Loucy (cell line): ENCODE data around the gene SGO2.

Source experiments
- H2AFZ ChIP-seq: fragments of 200-600 bp; sonication (generic); 2 replicates; pipeline ENCODE4 v1.6.0; 2016; ENCODE audit warnings: antibody characterized with exemption, mild to moderate bottlenecking, low read length, moderate library complexity
- H3F3A ChIP-seq: fragments of 200-600 bp; 2 replicates; pipeline ENCODE4 v1.6.0; 2016; ENCODE audit warnings: antibody characterized with exemption, low read depth, mild to moderate bottlenecking
- H3K27me3 ChIP-seq: fragments of 200-600 bp; sonication (generic); 2 replicates; pipeline ENCODE4 v1.6.1; 2014; ENCODE audit warnings: low read length, mild to moderate bottlenecking; ENCODE audit not compliant: insufficient read depth, poor library complexity, severe bottlenecking
- H3K36me3 ChIP-seq: fragments of 200-600 bp; sonication (generic); 2 replicates; pipeline ENCODE4 v1.6.1; 2016; ENCODE audit warnings: low read length; ENCODE audit not compliant: insufficient read depth
- H3K4me1 ChIP-seq: fragments of 200-600 bp; sonication (generic); 2 replicates; pipeline ENCODE4 v1.5.1; 2014; ENCODE audit warnings: low read length, mild to moderate bottlenecking; ENCODE audit not compliant: insufficient read depth, poor library complexity, severe bottlenecking
- H3K4me2 ChIP-seq: fragments of 200-600 bp; sonication (generic); 2 replicates; pipeline ENCODE4 v1.6.0; 2014; ENCODE audit warnings: antibody characterized with exemption, low read length, low read depth, mild to moderate bottlenecking; ENCODE audit not compliant: poor library complexity, severe bottlenecking
- H3K4me3 ChIP-seq: fragments of 200-600 bp; sonication (generic); 2 replicates; pipeline ENCODE4 v1.5.1; 2014; ENCODE audit warnings: low read length, mild to moderate bottlenecking, mixed read lengths; ENCODE audit not compliant: poor library complexity, severe bottlenecking
- H3K79me2 ChIP-seq: fragments of 200-600 bp; sonication (generic); 2 replicates; pipeline ENCODE4 v1.6.1; 2014; ENCODE audit warnings: low read length; ENCODE audit not compliant: insufficient read depth
- H3K9ac ChIP-seq: fragments of 200-600 bp; sonication (generic); 2 replicates; pipeline ENCODE4 v1.6.0; 2014; ENCODE audit warnings: mild to moderate bottlenecking, low read depth, low read length, moderate library complexity; ENCODE audit not compliant: poor library complexity, severe bottlenecking
- H3K9me2 ChIP-seq: fragments of 200-600 bp; sonication (generic); replicated peaks from 2 replicates; pipeline ENCODE4 v1.6.1; 2016; ENCODE audit warnings: low read depth, low read length, mixed read lengths
- H3K9me3 ChIP-seq: fragments of 200-600 bp; sonication (generic); 2 replicates; pipeline ENCODE4 v1.6.1; 2014; ENCODE audit warnings: mild to moderate bottlenecking, antibody characterized with exemption, low read length, low read depth; ENCODE audit not compliant: insufficient read depth
- H4K20me1 ChIP-seq: fragments of 200-600 bp; sonication (generic); 2 replicates; pipeline ENCODE4 v1.6.0; 2014; ENCODE audit warnings: antibody characterized with exemption, low read length, mild to moderate bottlenecking; ENCODE audit not compliant: insufficient read depth, poor library complexity, severe bottlenecking
- EZH2phosphoT487 ChIP-seq: fragments of 200-600 bp; IDR thresholded peaks from 2 replicates; pipeline ENCODE4 v1.6.1; 2018; ENCODE audit warnings: antibody characterized with exemption, mild to moderate bottlenecking, moderate library complexity, borderline replicate concordance
- TF ChIP-seq, protein P1 (sequence below): fragments of 200-600 bp; sonication (generic); conservative IDR thresholded peaks from 2 replicates; pipeline ENCODE4 v1.5.1; 2014; ENCODE audit warnings: mild to moderate bottlenecking, antibody characterized with exemption, low read length

The SGO2 gene

GRCh38 chr2:200585340-200585729 is 59.3 kb downstream of the SGO2 start:
- H3K9me3 ChIP-seq: no peaks in the 10 kb centered on the region
- no peak overlapping the region for H3K9ac ChIP-seq
- TF ChIP-seq, protein P1, sequence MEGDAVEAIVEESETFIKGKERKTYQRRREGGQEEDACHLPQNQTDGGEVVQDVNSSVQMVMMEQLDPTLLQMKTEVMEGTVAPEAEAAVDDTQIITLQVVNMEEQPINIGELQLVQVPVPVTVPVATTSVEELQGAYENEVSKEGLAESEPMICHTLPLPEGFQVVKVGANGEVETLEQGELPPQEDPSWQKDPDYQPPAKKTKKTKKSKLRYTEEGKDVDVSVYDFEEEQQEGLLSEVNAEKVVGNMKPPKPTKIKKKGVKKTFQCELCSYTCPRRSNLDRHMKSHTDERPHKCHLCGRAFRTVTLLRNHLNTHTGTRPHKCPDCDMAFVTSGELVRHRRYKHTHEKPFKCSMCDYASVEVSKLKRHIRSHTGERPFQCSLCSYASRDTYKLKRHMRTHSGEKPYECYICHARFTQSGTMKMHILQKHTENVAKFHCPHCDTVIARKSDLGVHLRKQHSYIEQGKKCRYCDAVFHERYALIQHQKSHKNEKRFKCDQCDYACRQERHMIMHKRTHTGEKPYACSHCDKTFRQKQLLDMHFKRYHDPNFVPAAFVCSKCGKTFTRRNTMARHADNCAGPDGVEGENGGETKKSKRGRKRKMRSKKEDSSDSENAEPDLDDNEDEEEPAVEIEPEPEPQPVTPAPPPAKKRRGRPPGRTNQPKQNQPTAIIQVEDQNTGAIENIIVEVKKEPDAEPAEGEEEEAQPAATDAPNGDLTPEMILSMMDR: no peak
- no peak for TF ChIP-seq EZH2phosphoT487
- H3K9me2 ChIP-seq: no peaks in the 10 kb centered on the region
- no peaks in the 10 kb centered on the region for H4K20me1 ChIP-seq
- peaks cover 21% of the 10 kb centered on the region; the same call in 1 of the 2 replicates for H3K36me3 ChIP-seq
- no peaks in the 10 kb centered on the region for H3F3A ChIP-seq
- H2AFZ ChIP-seq: no peak overlapping the region
- no peak overlapping the region for H3K4me3 ChIP-seq
- H3K4me1 ChIP-seq: no peaks in the 10 kb centered on the region
- H3K79me2 ChIP-seq: no peaks in the 10 kb centered on the region
- no peaks in the 10 kb centered on the region for H3K27me3 ChIP-seq
- H3K4me2 ChIP-seq: no peak overlapping the region

DNA sequence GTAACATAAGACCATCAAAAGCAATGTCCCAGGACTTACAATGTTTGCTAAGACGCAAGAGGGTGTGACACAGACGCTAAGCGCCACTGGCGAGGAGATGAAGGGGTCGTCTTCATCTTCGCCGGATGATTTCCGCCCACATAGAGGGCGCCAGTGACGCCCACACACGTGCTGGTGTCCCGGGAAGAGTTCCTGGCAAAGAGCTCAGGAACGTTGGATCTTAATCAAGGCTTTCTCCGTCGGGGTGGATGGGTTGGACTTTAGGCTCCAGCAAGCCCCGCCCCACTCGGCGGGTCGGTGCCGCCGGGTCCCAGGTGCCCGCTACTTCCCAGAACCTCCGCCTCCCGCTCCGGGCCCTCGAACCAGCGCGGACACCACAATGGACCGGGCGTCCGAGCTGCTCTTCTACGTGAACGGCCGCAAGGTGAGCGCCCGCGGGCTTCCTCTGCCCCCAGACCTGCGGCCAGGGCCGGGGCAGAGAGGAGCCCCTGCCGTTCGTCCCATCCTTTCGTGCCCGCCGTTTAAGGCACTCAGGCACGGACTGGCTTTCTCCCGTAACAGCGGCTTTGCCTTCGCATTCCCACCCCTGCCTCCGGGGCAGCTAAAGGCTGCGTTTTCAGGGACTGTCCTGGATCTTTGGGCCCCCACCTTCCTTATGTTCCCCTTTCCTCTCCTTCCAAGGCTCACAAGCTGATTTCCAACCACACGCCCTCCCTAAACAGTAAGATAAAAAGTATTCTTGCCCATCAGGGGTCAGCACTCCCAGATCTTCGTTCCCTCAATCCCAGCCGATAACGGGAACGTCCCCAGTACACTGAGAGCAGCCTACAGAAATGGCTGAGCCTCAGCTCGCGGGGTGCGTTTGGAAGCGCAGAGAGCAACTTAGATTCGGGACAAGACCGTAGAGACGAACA is 60.0 kb downstream of the SGO2 start, which contains the start of gene AOX1:
Gene AOX1, plus strand, starts transcription at position 285 of the 914 bp plus-strand sequence. Its CDS starts 95 bp downstream, at position 380.
- H3K4me2 ChIP-seq: no peak within 1 kb of the TSS
- no peaks in the 10 kb centered on the region for H3F3A ChIP-seq
- no peaks in the 10 kb centered on the region for H3K4me1 ChIP-seq
- no peaks in the 10 kb centered on the region for H3K9me2 ChIP-seq
- H3K9me3 ChIP-seq: no peaks in the 10 kb centered on the region
- no peaks in the 10 kb centered on the region for H3K79me2 ChIP-seq
- no peak within 1 kb of the TSS for H3K4me3 ChIP-seq
- H3K27me3 ChIP-seq: no peaks in the 10 kb centered on the region
- no peaks in the 10 kb centered on the region for H4K20me1 ChIP-seq
- H3K9ac ChIP-seq: no peak within 1 kb of the TSS
- no peak within 1 kb of the TSS for H2AFZ ChIP-seq
- no peak for TF ChIP-seq EZH2phosphoT487
- TF ChIP-seq, protein P1: no peak
- peaks cover 19% of the 10 kb centered on the region; the same call in 1 of the 2 replicates for H3K36me3 ChIP-seq

GRCh38 chr2:200586644-200586975 is 60.6 kb downstream of the SGO2 start:
- TF ChIP-seq, protein P1: no peak
- TF ChIP-seq EZH2phosphoT487: no peak
- H3K27me3 ChIP-seq: no peaks in the 10 kb centered on the region
- no peak overlapping the region for H3K4me2 ChIP-seq

More at GRCh38 chr2:200586644-200586975, 60.6 kb downstream of the SGO2 start:
- Histone ChIP-seq H4K20me1 (no peaks in the 10 kb centered on the region), H3K9ac (no peak overlapping the region), H3K79me2 (no peaks in the 10 kb centered on the region), H3K4me1 (no peaks in the 10 kb centered on the region), H3K9me2 (no peaks in the 10 kb centered on the region), H2AFZ (no peak overlapping the region), H3F3A (no peaks in the 10 kb centered on the region), H3K36me3 (peaks cover 16% of the 10 kb centered on the region; the same call in 1 of the 2 replicates), H3K9me3 (no peaks in the 10 kb centered on the region), H3K4me3 (no peak overlapping the region)
